NCI-H748 treated with DMSO at 0.1 percent for 48 hours (cell line): ENCODE data around the gene OR4D11.
"Not testable (repeated sequence)": the region's sequence is repeated elsewhere in the genome, so short reads cannot be mapped to it uniquely, and the experiment has no call there.

Experiments
- DNase-seq: peaks from one replicate; lab custom pipeline; 2025; lab: John Stamatoyannopoulos, UW

Gene OR4D11

DNA sequence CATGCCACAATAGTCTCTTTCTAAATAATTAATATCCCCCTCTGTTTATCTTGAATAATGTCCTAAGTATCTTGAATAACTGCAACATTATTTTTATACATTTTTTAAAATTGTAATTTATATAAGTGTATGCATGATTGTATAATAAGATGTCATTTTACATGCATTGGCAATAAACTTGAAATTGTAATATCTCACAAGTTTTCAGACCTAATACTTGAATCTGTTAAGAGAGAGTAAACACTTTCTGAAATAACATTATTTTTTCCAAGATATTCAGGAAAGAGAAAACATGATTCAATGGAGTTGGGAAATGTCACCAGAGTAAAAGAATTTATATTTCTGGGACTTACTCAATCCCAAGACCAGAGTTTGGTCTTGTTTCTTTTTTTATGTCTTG, at the start of gene OR4D11:
OR4D11 (plus strand) TSS at position 301 of the 400 bp plus-strand sequence; CDS start at position 301, 0 bp downstream.
- DNase-seq = no peak

DNA sequence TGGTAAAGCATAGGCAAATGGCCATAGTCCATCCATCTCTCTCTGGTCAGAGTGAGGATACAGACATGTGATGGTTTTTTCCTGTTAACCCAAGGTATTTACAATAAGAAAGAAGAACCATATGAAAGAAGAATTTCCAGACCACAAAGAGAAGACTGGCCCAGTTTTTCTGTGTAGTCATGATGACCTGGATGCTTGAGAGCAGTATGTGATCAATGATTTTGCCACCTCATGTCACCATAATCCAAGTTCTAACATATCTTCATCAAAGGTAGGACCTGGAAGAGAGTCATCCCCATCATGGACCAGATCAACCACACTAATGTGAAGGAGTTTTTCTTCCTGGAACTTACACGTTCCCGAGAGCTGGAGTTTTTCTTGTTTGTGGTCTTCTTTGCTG, 46.7 kb upstream of the OR4D11 start, which contains the start of gene OR4D6:
OR4D6 (plus strand) TSS at position 301 of the 400 bp plus-strand sequence; CDS start at position 301, 0 bp downstream.
- DNase-seq = no peak

GRCh38 chr11:59459916-59460315, 43.5 kb upstream of the OR4D11 start:
- DNase-seq = no peak

- DNase-seq = no peak
Observed at GRCh38 chr11:59463190-59463641, 40.2 kb upstream of the OR4D11 start.

GRCh38 chr11:59473015-59473414, 30.4 kb upstream of the OR4D11 start, which contains the start of gene OR4D10:
OR4D10 (plus strand) TSS chr11:59473315; CDS start chr11:59477430, 4,115 bp downstream.
- no peak for DNase-seq

GRCh38 chr11:59475176-59475575, 28.2 kb upstream of the OR4D11 start:
- DNase-seq = no peak

GRCh38 chr11:59479906-59480305, 23.5 kb upstream of the OR4D11 start:
- no peak for DNase-seq

- no peak for DNase-seq
Observed at GRCh38 chr11:59480359-59480758, 23.0 kb upstream of the OR4D11 start.

- DNase-seq = no peak
Observed at GRCh38 chr11:59501931-59502330, 1.4 kb upstream of the OR4D11 start.

GRCh38 chr11:59510941-59511589, 7.7 kb downstream of the OR4D11 start, which contains the start of gene OR4D9:
OR4D9 (plus strand) TSS chr11:59511539; CDS start chr11:59514913, 3,374 bp downstream.
- no peak for DNase-seq

GRCh38 chr11:59511675-59512074, 8.3 kb downstream of the OR4D11 start:
- no peak for DNase-seq

DNA sequence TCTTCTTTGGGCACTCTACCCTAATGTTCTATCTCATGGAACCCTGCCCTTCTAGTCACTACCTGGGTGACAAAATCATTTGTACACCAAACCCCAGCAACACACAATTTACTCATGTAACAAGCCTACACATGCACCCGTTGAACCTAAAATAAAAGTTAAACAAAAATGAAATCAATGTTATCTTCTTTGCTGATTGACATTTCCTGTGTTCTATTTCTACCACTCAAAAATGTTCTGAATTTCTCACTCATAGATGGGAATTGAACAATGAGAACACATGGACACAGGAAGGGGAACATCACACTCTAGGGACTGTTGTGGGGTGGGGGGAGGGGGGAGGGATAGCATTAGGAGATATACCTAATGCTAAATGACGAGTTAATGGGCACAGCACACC, 16.8 kb downstream of the OR4D11 start:
- not testable (repeated sequence) for DNase-seq

- DNase-seq = no peak
Observed at GRCh38 chr11:59520741-59521140, 17.4 kb downstream of the OR4D11 start.

- no peak for DNase-seq
Observed at GRCh38 chr11:59523541-59523940, 20.2 kb downstream of the OR4D11 start.

- DNase-seq = no peak
Observed at GRCh38 chr11:59528711-59529110, 25.3 kb downstream of the OR4D11 start.

DNA sequence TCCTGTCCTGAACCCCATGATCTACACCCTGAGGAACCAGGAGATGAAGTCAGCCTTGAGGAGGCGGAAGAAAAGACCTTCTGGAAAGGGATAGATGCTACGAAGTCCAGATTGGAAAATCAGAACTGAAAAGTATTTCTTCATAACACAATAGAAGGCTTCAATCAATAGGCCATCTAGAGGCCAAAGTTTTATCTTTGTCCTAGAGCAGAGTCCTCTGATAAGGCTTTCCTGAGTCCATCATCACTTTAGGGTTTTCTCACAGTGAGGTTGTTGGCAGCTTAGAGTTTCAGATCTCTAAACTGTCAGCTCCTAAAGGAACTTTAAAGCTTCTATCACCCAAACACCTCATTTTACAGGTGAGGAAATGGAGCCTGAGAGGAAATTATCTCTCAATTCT, 29.2 kb downstream of the OR4D11 start:
- DNase-seq = no peak

DNA sequence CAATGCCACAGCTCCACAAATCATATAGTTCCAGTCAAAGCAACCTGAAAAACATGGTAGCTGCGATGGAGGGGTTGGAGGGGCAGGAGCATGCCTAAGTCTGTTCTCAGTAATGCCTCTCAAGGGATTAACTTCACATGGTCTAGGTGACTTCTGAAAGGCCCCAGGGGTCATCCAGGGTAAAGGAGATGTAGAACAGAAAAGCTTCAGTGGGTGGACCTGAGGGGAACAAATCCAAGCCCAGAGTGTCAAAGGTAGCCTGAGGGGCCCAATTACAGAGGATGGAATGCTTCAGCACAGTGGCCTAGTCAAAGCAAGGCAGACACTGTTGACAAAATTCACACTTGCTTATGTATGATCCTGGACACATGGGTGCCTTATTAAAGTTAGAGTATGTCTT, 31.3 kb downstream of the OR4D11 start:
- no peak for DNase-seq

DNA sequence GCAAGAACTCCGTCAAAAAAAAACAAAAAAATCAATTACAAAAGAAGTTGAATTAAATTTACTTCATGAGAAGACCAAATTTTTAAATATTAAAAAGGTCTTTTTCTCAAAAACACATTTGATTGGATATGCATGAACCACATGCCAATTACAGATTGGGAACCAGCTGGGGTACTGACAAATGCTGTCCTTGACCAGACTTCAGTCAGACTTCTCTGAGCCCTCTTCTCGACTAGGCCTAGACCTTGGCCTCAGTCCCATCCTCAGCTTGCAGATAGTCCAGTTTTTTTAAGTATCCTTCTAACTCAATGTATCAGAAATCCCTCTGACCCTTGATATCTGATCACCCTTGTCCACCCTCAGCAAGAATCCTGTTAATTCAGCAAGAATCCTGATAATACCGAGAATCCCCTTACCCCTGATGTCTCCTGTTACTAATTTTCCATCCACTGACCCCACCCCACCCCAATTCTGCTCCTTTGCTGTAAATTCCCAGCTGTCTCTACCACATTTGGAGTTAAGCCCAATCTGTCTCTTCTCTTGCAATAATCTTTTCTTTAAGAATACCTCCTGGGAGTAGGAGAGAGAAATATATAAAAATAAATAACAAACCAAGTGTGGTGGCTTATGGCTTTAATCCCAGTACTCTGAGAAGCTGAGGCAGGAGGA, 38.9 kb downstream of the OR4D11 start:
- DNase-seq = no peak

DNA sequence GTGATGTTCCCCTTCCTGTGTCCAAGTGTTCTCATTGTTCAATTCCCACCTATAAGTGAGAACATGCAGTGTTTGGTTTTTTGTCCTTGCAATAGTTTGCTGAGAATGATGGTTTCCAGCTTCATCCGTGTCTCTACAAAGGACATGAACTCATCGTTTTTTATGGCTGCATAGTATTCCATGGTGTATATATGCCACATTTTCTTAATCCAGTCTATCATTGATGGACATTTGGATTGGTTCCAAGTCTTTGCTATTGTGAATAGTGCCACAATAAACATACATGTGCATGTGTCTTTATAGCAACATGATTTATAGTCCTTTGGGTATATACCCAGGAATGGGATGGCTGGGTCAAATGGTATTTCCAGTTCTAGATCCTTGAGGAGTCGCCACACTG, 40.3 kb downstream of the OR4D11 start:
- DNase-seq = not testable (repeated sequence)

DNA sequence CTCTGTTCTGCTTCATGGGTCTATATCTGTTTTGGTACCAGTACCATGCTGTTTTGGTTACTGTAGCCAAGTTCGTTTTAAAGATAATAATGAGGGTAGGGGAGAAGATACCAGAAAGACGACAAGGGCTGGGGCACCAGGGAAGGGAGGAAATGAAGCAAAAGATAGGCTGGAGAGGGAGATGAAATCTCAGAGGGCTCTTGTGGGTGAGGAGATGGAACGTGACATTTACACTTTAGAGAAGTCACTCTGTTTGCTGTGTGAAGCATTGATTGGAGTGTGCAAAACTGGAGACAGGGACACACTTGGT, 41.4 kb downstream of the OR4D11 start:
- DNase-seq = no peak

DNA sequence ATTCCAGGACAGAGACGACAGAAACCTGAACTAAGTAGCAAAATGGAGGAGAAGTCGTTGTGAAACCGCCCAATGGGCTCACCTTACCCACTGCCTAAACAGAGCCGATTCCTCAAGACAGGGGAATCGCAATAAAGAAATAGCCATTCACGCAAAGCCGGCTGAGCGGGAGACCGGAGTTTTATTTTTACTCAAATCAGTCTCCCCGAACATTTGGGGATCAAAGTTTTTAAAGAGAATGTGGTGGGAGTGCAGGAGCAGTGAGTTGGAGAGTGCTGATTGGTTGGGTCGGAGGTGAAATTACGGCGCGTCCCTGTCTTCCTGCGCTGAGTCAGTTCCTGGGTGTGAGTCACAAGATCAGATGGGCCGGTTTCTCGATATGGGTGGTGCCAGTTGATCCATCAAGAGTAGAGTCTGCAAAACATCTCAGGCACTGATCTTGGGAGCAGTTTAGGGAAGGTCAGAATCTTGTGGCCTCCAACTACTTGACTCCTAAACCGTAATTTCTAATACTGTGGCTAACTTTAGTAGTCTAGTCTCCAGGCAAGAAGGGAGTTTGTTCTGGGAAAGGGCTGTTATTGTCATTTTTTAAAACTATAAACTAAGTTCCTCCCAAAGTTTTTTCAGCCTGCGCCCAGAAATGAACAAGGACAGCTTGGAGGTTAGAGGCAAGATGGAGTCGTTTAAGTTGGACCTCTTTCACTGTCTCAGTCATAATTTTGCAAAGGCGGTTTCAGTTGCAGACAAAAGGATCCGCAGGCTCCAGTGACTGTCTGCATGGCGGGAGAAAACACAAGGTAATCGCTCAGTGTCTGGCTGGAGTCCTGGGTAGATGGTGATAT, 42.0 kb downstream of the OR4D11 start:
- no peak for DNase-seq

GRCh38 chr11:59547605-59548308, 44.4 kb downstream of the OR4D11 start:
- DNase-seq = not testable (repeated sequence)
